GM12878 (cell line): ENCODE results near the gene CASR. TPM values are rescaled to one million over a fixed set of nuclear protein-coding genes. Genes with fewer than 3 reads are reported as not detected.

Experiments used
- ATAC-seq: fragments of 200-7000 bp; cut with Tn5 transposase; 3 replicates; pipeline ENCODE4 v1.9.1; 2020; ENCODE audit warnings: mild to moderate bottlenecking, moderate library complexity
- BruUV-seq: library from RNA; stranded (reverse); fragments of 400-500 nt; replicated peaks from 2 replicates; lab custom pipeline; 2021; lab: Mats Ljungman, UMichigan
- CTCF ChIA-PET: fragments of 300-600 bp; sonication (Branson Sonifier 250); formaldehyde crosslinking; extraction: SDS; loops from one replicate; lab custom pipeline; 2021; ENCODE audit warnings: inconsistent platforms; lab: Yijun Ruan, JAX
- POLR2A ChIA-PET: fragments of 350-600 bp; formaldehyde crosslinking; extraction: SDS; loops from one replicate; lab custom pipeline; 2021; ENCODE audit warnings: inconsistent platforms; lab: Charles Lee
- RAD21 ChIA-PET: fragments of 300-600 bp; sonication (Branson Sonifier 250); formaldehyde crosslinking; loops from one replicate; lab custom pipeline; 2023; ENCODE audit warnings: antibody characterized with exemption; ENCODE audit not compliant: unreplicated experiment; lab: Charles Lee
- SMC1A ChIA-PET: fragments of 300-600 bp; sonication (Branson Sonifier 250); formaldehyde crosslinking; loops from one replicate; lab custom pipeline; 2023; ENCODE audit not compliant: unreplicated experiment, uncharacterized antibody; lab: Charles Lee
- DNase-seq: peaks from one replicate; pipeline ENCODE4 v3.0.0-alpha.2; 2011; ENCODE audit warnings: low read depth, low spot score
- FAIRE-seq: peaks from 3 replicates; lab custom pipeline; 2011; peaks lifted over from hg19 to GRCh38; lab: Jason Lieb, UNC
- H2AFZ ChIP-seq: 2 replicates; pipeline ENCODE4 v1.6.0; 2011; ENCODE audit warnings: low read depth, low read length, control low read depth; ENCODE audit not compliant: control insufficient read depth
- H3K27ac ChIP-seq: 2 replicates; pipeline ENCODE4 v1.5.1; 2011; ENCODE audit warnings: control low read depth; ENCODE audit not compliant: control insufficient read depth, insufficient read depth
- H3K27me3 ChIP-seq, 2 experiments: replicated peaks in 1 of 2; 2 replicates each; pipeline versions ENCODE4 v1.6.0 to v1.6.1; 2011; ENCODE audit warnings: low read length in 1 of 2; ENCODE audit not compliant: control insufficient read depth in 2 of 2, insufficient read depth in 2 of 2
- H3K36me3 ChIP-seq, 2 experiments: 2 replicates each; pipeline ENCODE4 v1.5.1; 2011; ENCODE audit warnings: low read length in 1 of 2; ENCODE audit not compliant: control insufficient read depth in 2 of 2, insufficient read depth in 2 of 2
- H3K4me1 ChIP-seq: 2 replicates; pipeline ENCODE4 v1.6.1; 2011; ENCODE audit warnings: mild to moderate bottlenecking, low read length, moderate library complexity, mixed read lengths; ENCODE audit not compliant: control insufficient read depth, insufficient read depth
- H3K4me2 ChIP-seq: 2 replicates; pipeline ENCODE4 v1.6.0; 2011; ENCODE audit warnings: control low read depth; ENCODE audit not compliant: control insufficient read depth, insufficient read depth
- H3K4me3 ChIP-seq: fragments of 200-600 bp; sonication (generic); 2 replicates; pipeline ENCODE4 v1.5.1; 2016
- H3K79me2 ChIP-seq: 2 replicates; pipeline ENCODE4 v1.6.0; 2011; ENCODE audit warnings: low read length; ENCODE audit not compliant: control insufficient read depth, insufficient read depth
- H3K9ac ChIP-seq: 2 replicates; pipeline ENCODE4 v1.8.0; 2011; ENCODE audit warnings: low read length, control low read depth, mixed read lengths; ENCODE audit not compliant: control insufficient read depth, insufficient read depth
- H3K9me3 ChIP-seq: replicated peaks from 3 replicates; pipeline ENCODE4 v1.5.1; 2011; ENCODE audit warnings: mild to moderate bottlenecking, low read length; ENCODE audit not compliant: control insufficient read depth, insufficient read depth
- H4K20me1 ChIP-seq: 2 replicates; pipeline ENCODE4 v1.6.0; 2011; ENCODE audit not compliant: control insufficient read depth, insufficient read depth
- BMI1 ChIP-seq: fragments of 450-650 bp; IDR thresholded peaks from 2 replicates; pipeline ENCODE4 v1.6.1; 2016; ENCODE audit warnings: mild to moderate bottlenecking, moderate library complexity, borderline replicate concordance
- CREB1 ChIP-seq: IDR thresholded peaks from 2 replicates; pipeline ENCODE4 v1.6.1; 2012; ENCODE audit warnings: low read depth, mild to moderate bottlenecking, inconsistent platforms
- MXI1 ChIP-seq: fragments of 150-350 bp; IDR thresholded peaks from 2 replicates; pipeline ENCODE4 v1.6.1; 2011; ENCODE audit warnings: low read depth, mild to moderate bottlenecking, inconsistent platforms, low read length, improper control_type of control experiment
- MYB ChIP-seq: fragments of 150-350 bp; IDR thresholded peaks from 2 replicates; pipeline ENCODE4 v1.6.1; 2014; ENCODE audit warnings: mild to moderate bottlenecking, low read depth, low read length, borderline replicate concordance
- NR2C2 ChIP-seq: IDR thresholded peaks from 2 replicates; pipeline ENCODE4 v1.6.1; 2011; ENCODE audit warnings: borderline replicate concordance, low read depth; ENCODE audit not compliant: control insufficient read depth, insufficient read length
- NRF1 ChIP-seq: conservative IDR thresholded peaks from 2 replicates; pipeline ENCODE4 v1.6.1; 2011; ENCODE audit warnings: mild to moderate bottlenecking, low read depth, low read length, improper control_type of control experiment
- SP1 ChIP-seq: IDR thresholded peaks from one replicate; pipeline ENCODE4 v1.6.1; 2011; ENCODE audit warnings: low read depth, low read length
- SREBF2 ChIP-seq: IDR thresholded peaks from 2 replicates; pipeline ENCODE4 v1.6.1; 2012; ENCODE audit warnings: mild to moderate bottlenecking, low read length
- TAF1 ChIP-seq: IDR thresholded peaks from 2 replicates; pipeline ENCODE4 v1.6.1; 2011; ENCODE audit warnings: mild to moderate bottlenecking, low read depth, low read length, borderline replicate concordance
- YBX1 ChIP-seq: fragments of 450-650 bp; IDR thresholded peaks from 2 replicates; pipeline ENCODE4 v1.6.1; 2016; ENCODE audit warnings: antibody characterized with exemption
- WGBS: methylation state at CpG from one replicate; pipeline ENCODE4 v1.1.6; 2016; ENCODE audit warnings: low lambda C conversion rate; ENCODE audit not compliant: insufficient replicate concordance, insufficient coverage; ENCODE audit errors: missing lambda C conversion rate; 5-methylcytosine and 5-hydroxymethylcytosine counted together
- in situ Hi-C: fragments of 300-500 bp; cut with MboI; formaldehyde crosslinking; loops from 9 replicates; pipeline ENCODE4 v1.14.3; 2018; ENCODE audit warnings: mixed read lengths
- intact Hi-C: fragments of 100-400 bp; cut with micrococcal nuclease; formaldehyde crosslinking; loops from one replicate; pipeline ENCODE4 v1.14.2; 2022; ENCODE audit not compliant: unreplicated experiment
- polyA plus RNA-seq, 11 experiments: library from polyadenylated mRNA; depleted of rRNA in 4 of 11; unstranded in 6 of 11; stranded (reverse) in 5 of 11; fragments of >200 nt; fragmentation: Nextera tagmentation in 4 of 11; fragmentation: Illumina TruSeq in 1 of 11; extraction: Ambion mirVana in 4 of 11; extraction: Trizol in 1 of 11; gene quantifications; 1 replicate in 1 of 11; 2 replicates in 10 of 11; pipeline versions ENCODE4 v1.2.1 to v1.2.3, GENCODE V29; 2011 to 2016; ENCODE audit warnings: inconsistent platforms in 2 of 11, missing spikeins in 2 of 11, low read depth in 1 of 11
- total RNA-seq, 4 experiments: library from RNA; depleted of rRNA in 3 of 4; stranded (reverse); fragments of >200 nt in 3 of 4; fragmentation: Illumina TruSeq in 1 of 4; extraction: Trizol in 1 of 4; gene quantifications; 2 replicates each; pipeline versions ENCODE4 v1.2.1 to v1.2.3, GENCODE V29; 2013 to 2021
- TF ChIP-seq, protein P1 (sequence below): fragments of 450-650 bp; IDR thresholded peaks from 2 replicates; pipeline ENCODE4 v1.6.1; 2018; ENCODE audit warnings: mild to moderate bottlenecking, low read depth, moderate library complexity; ENCODE audit not compliant: partially characterized antibody
- TF ChIP-seq, protein P2 (sequence below): fragments of 450-650 bp; IDR thresholded peaks from 2 replicates; pipeline ENCODE4 v1.6.1; 2014; ENCODE audit warnings: mild to moderate bottlenecking
- TF ChIP-seq, protein P3 (sequence below): fragments of 450-650 bp; IDR thresholded peaks from 2 replicates; pipeline ENCODE4 v1.6.1; 2016; ENCODE audit warnings: mild to moderate bottlenecking, moderate library complexity, borderline replicate concordance
- TF ChIP-seq, protein P4 (sequence below): IDR thresholded peaks from 2 replicates; pipeline ENCODE4 v1.6.1; 2012; ENCODE audit warnings: low read depth, low read length, improper control_type of control experiment

Gene CASR
- total and polyA plus RNA-seq, 10 of the 15 experiments (the other 5 are each of a cell fraction or from before 2014, with no cell fraction given), result 0.04 to 0.37 (median 0.11) TPM

DNA sequence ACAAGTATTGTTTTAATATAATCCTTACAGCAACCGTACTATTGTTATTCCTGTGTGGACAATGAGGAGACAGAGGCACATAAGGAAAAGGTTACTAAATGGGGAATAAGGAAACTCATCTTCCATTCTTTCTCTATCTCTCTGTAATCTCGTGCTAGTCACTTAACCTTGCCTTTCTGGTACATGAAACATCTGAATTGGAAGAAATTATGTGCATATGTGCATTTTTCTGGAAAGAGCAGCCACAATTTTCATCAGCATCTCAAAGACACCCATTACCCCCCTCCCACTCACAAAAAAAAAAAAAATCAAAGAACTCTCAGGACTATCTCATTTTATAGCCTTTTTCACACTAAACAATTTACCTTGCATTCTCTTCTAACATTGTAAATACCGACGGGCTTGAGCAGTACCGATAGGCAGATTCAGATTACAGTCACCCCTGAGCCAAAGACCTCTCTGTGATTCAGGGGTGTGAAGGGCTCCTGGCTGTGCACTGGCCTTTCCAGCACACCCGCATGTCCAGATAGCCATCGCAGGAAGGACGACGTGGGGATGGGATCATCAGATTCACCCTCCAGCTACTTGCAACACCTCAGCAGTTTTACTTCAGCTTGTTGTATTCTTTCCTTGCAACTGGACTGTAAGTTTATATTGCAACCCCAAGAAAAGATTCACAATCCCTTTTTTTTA lies 48.1 kb downstream of the CASR start:
- RAD21 ChIA-PET, result interaction anchor here (0.6 to 3.9 kb wide), 4 partner anchors 23 to 129 kb away, joined by 3 to 48 read pairs (median 5); no protein-coding TSS in a partner anchor
- no peak for DNase-seq
- Histone ChIP-seq H3K79me2 (no peaks in the 10 kb centered on the region), H3K9me3 (no peaks in the 10 kb centered on the region; the same call in 2 of the 3 replicates), H3K4me3 (no peak overlapping the region), H3K27me3 (no peaks in the 10 kb centered on the region), H3K9ac (no peak overlapping the region), H3K4me1 (peaks cover 38% of the 10 kb centered on the region), H3K36me3 (no peaks in the 10 kb centered on the region), H3K27ac (no peak overlapping the region), H4K20me1 (no peaks in the 10 kb centered on the region), H3K4me2 (no peak overlapping the region), H2AFZ (no peak overlapping the region)
- intact Hi-C loops (loop anchor here (2.0 kb wide), 1 partner anchor 27 kb away; no protein-coding TSS in a partner anchor), in situ Hi-C loops (no loop called here)
- POLR2A ChIA-PET, result no interaction called here
- CTCF ChIA-PET, result interaction anchor here (3.5 to 3.7 kb wide), 2 partner anchors 127 to 130 kb away, joined by 15 to 26 read pairs; no protein-coding TSS in a partner anchor
- FAIRE-seq, result no peak
- ATAC-seq, result no peak
- SMC1A ChIA-PET, result interaction anchor here (0.6 to 10.3 kb wide), 4 partner anchors 21 to 689 kb away, joined by 3 to 262 read pairs (median 62); no protein-coding TSS in a partner anchor
- BruUV-seq, result no TSS peak
- 87% methylated on average over 9 of the region's 9 CpGs for WGBS
- TF ChIP-seq SREBF2, result no peak
- TF ChIP-seq MXI1, result no peak
- TF ChIP-seq NR2C2, result no peak
- TF ChIP-seq SP1, result no peak
- no peak for TF ChIP-seq CREB1
- TF ChIP-seq BMI1, result no peak
- no peak for TF ChIP-seq YBX1
- TF ChIP-seq, protein P1, sequence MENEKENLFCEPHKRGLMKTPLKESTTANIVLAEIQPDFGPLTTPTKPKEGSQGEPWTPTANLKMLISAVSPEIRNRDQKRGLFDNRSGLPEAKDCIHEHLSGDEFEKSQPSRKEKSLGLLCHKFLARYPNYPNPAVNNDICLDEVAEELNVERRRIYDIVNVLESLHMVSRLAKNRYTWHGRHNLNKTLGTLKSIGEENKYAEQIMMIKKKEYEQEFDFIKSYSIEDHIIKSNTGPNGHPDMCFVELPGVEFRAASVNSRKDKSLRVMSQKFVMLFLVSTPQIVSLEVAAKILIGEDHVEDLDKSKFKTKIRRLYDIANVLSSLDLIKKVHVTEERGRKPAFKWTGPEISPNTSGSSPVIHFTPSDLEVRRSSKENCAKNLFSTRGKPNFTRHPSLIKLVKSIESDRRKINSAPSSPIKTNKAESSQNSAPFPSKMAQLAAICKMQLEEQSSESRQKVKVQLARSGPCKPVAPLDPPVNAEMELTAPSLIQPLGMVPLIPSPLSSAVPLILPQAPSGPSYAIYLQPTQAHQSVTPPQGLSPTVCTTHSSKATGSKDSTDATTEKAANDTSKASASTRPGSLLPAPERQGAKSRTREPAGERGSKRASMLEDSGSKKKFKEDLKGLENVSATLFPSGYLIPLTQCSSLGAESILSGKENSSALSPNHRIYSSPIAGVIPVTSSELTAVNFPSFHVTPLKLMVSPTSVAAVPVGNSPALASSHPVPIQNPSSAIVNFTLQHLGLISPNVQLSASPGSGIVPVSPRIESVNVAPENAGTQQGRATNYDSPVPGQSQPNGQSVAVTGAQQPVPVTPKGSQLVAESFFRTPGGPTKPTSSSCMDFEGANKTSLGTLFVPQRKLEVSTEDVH, result no peak
- no peak for TF ChIP-seq MYB
- no peak for TF ChIP-seq NRF1
- TF ChIP-seq, protein P2, sequence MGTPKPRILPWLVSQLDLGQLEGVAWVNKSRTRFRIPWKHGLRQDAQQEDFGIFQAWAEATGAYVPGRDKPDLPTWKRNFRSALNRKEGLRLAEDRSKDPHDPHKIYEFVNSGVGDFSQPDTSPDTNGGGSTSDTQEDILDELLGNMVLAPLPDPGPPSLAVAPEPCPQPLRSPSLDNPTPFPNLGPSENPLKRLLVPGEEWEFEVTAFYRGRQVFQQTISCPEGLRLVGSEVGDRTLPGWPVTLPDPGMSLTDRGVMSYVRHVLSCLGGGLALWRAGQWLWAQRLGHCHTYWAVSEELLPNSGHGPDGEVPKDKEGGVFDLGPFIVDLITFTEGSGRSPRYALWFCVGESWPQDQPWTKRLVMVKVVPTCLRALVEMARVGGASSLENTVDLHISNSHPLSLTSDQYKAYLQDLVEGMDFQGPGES, result no peak
- TF ChIP-seq, protein P3, sequence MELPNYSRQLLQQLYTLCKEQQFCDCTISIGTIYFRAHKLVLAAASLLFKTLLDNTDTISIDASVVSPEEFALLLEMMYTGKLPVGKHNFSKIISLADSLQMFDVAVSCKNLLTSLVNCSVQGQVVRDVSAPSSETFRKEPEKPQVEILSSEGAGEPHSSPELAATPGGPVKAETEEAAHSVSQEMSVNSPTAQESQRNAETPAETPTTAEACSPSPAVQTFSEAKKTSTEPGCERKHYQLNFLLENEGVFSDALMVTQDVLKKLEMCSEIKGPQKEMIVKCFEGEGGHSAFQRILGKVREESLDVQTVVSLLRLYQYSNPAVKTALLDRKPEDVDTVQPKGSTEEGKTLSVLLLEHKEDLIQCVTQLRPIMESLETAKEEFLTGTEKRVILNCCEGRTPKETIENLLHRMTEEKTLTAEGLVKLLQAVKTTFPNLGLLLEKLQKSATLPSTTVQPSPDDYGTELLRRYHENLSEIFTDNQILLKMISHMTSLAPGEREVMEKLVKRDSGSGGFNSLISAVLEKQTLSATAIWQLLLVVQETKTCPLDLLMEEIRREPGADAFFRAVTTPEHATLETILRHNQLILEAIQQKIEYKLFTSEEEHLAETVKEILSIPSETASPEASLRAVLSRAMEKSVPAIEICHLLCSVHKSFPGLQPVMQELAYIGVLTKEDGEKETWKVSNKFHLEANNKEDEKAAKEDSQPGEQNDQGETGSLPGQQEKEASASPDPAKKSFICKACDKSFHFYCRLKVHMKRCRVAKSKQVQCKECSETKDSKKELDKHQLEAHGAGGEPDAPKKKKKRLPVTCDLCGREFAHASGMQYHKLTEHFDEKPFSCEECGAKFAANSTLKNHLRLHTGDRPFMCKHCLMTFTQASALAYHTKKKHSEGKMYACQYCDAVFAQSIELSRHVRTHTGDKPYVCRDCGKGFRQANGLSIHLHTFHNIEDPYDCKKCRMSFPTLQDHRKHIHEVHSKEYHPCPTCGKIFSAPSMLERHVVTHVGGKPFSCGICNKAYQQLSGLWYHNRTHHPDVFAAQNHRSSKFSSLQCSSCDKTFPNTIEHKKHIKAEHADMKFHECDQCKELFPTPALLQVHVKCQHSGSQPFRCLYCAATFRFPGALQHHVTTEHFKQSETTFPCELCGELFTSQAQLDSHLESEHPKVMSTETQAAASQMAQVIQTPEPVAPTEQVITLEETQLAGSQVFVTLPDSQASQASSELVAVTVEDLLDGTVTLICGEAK, result no peak
- no peak for TF ChIP-seq TAF1
- TF ChIP-seq, protein P4, sequence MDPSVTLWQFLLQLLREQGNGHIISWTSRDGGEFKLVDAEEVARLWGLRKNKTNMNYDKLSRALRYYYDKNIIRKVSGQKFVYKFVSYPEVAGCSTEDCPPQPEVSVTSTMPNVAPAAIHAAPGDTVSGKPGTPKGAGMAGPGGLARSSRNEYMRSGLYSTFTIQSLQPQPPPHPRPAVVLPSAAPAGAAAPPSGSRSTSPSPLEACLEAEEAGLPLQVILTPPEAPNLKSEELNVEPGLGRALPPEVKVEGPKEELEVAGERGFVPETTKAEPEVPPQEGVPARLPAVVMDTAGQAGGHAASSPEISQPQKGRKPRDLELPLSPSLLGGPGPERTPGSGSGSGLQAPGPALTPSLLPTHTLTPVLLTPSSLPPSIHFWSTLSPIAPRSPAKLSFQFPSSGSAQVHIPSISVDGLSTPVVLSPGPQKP, result no peak
